TTC549 (cell line): ENCODE measurements around the gene VPS18.

Experiments used
- FAIRE-seq: peaks from 2 replicates; lab custom pipeline; 2012; peaks lifted over from hg19 to GRCh38; lab: Jason Lieb, UNC

VPS18 gene

GRCh38 chr15:40869686-40870085 lies 24.6 kb upstream of the VPS18 start:
- no peak for FAIRE-seq

GRCh38 chr15:40870716-40871115 lies 23.5 kb upstream of the VPS18 start:
- no peak for FAIRE-seq

- FAIRE-seq: no peak
Measured at GRCh38 chr15:40871749-40872617, 22.3 kb upstream of the VPS18 start.

- no peak for FAIRE-seq
Measured at GRCh38 chr15:40872791-40873693, 21.2 kb upstream of the VPS18 start.

GRCh38 chr15:40873694-40874561 lies 20.3 kb upstream of the VPS18 start, which contains the start of gene RHOV:
Gene RHOV, minus strand, starts transcription at chr15:40874234. Its CDS starts 95 bp downstream, at chr15:40874139.
- no peak for FAIRE-seq

- no peak for FAIRE-seq
Measured at GRCh38 chr15:40875991-40876730, 18.1 kb upstream of the VPS18 start.

GRCh38 chr15:40877694-40878093 lies 16.6 kb upstream of the VPS18 start:
- FAIRE-seq: no peak

- FAIRE-seq: no peak
Measured at GRCh38 chr15:40878785-40879184, 15.5 kb upstream of the VPS18 start.

GRCh38 chr15:40879609-40880008 lies 14.6 kb upstream of the VPS18 start:
- no peak for FAIRE-seq

GRCh38 chr15:40881351-40881750 lies 12.9 kb upstream of the VPS18 start:
- no peak for FAIRE-seq

- FAIRE-seq: no peak
Measured at GRCh38 chr15:40886586-40886985, 7.7 kb upstream of the VPS18 start.

- FAIRE-seq: no peak
Measured at GRCh38 chr15:40889112-40889511, 5.1 kb upstream of the VPS18 start.

GRCh38 chr15:40891138-40891537 lies 3.1 kb upstream of the VPS18 start:
- FAIRE-seq: no peak

- FAIRE-seq: no peak
Measured at GRCh38 chr15:40891810-40892446, 2.3 kb upstream of the VPS18 start.

GRCh38 chr15:40892447-40893012 lies 1.7 kb upstream of the VPS18 start:
- FAIRE-seq: no peak

- no peak for FAIRE-seq
Measured at GRCh38 chr15:40893019-40893670, 1.1 kb upstream of the VPS18 start.

GRCh38 chr15:40894681-40895448 lies 615 bp downstream of the VPS18 start:
- FAIRE-seq: no peak

- FAIRE-seq: no peak
Measured at GRCh38 chr15:40899536-40900207, 5.4 kb downstream of the VPS18 start.
